T-helper 22 cell (primary cell): ENCODE data around the gene SSPN.

ENCODE experiments used
- DNase-seq: peaks from one replicate; pipeline ENCODE4 v3.0.0-alpha.2; 2020; ENCODE audit warnings: low read depth

The SSPN gene

DNA sequence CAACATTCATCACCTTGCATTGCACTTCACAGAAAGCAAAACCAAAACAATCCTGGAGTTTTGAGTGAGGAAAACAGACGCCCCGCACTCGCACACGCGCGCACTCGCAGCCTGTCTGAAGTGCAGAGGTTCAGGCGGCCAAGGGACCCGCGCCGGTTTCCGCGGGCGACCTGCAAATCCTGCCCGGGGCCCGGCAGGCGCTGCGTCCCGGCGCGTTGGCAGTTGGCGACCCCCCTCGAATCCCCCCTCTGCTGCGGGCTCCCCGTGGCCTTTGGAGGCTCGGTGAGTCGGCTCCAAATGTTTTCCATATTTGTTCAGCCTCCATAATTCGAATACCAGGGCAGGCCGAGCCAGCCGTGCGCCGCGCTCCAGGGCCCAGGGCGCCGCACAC is at the start of gene SSPN:
Gene SSPN, plus strand, starts transcription at position 324 of the 391 bp plus-strand sequence. CDS start 100 bp downstream, outside the sequence.
- DNase-seq: no peak

DNA sequence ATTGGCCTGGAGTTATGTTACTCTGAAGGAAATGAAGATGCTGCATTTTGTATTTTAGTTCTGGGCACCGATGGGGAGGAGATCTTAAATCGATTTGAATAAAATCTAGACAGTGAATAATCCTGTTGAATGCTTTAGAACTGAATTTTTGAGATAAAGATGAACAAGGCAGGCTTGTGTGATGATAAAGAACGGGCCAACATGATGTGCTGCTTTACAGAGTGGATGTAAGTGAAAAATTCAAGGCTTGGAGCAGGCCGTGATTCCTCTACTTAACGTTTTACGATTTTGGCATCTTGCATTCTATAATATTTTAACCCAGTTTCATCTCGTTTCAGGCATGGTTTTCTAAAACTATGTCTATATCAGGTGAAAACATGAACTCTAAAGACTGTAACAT is 47.1 kb upstream of the SSPN start:
- DNase-seq: no peak

- DNase-seq: no peak
Observed at GRCh38 chr12:26149968-26150500, 45.3 kb upstream of the SSPN start.

DNA sequence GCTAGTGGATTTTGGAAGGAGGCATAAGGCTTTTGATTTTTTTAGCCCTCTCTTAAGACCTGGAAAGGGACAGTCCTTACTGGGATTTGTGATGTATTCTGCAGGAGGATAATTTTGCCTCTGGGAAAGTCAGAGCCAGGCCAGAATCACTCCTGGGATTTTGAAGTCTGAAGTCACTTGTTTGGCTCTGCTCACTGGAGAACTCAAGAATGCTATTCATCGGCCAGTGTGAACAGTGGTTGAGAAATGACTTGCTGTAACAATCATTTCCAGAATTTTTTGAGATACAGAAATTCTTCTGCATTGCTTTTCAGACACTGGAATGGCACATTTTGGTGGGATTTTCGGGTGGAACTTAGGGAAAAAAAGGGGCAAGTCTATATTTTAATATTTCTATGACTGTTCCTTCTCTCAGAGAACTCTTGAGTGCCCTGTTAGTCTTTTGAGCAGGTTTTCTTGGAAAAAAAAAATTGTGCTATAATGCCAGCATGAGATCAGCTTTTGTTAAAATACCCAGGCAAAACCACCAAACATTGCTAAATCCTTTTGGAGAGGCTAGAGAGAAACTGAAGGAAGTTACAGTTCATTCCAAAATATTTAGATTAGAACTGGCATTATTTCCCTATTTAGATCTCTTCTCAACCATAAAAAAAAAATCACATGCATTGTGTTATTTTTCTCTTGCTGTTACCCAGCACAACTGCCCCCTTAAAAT is 44.5 kb upstream of the SSPN start:
- DNase-seq: no peak

GRCh38 chr12:26152507-26153102 is 42.8 kb upstream of the SSPN start:
- DNase-seq: no peak

GRCh38 chr12:26153421-26154154 is 41.8 kb upstream of the SSPN start:
- DNase-seq: no peak

- DNase-seq: no peak
Observed at GRCh38 chr12:26156201-26156871, 39.0 kb upstream of the SSPN start.

- DNase-seq: no peak
Observed at GRCh38 chr12:26157001-26157400, 38.4 kb upstream of the SSPN start.

GRCh38 chr12:26158078-26158764 is 37.2 kb upstream of the SSPN start:
- no peak for DNase-seq

DNA sequence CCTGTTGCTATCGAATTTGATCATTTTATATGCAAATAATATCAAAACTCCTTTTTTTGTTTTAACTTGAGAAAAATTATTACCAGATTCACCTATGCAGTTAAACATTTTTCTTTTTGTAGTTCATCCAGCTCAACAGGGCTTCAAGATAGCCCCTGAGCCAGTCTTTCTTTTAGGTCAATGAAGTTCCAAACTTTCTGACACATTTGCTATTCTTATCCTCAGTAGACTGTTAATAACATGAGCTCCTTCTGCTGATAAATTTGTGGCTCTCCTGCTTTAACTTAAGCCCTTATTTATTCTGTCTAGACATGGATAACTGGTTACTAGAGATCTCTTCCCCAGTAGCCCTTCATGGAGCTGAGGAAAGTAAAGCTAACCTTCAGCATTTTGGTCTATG is 33.2 kb upstream of the SSPN start:
- no peak for DNase-seq

- DNase-seq: no peak
Observed at GRCh38 chr12:26162905-26163304, 32.5 kb upstream of the SSPN start.

DNA sequence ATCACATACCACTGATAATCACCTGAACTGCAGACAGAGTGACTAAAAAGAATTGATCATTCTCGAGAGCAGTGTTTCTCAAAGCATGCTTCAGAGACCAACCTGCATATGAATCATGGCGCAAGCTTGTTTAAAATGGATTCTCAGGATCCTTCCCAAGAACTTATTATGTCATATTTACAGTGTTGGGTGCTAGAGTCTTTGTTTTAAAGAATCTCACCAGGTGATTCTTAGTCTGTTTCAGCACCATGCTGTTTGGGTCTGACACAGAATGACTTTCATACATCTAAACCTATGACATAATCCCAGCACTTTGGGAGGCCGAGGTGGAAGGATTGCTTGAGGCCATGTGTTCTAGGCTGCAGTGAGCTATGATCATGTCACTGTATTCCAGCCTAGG is 31.3 kb upstream of the SSPN start:
- no peak for DNase-seq

DNA sequence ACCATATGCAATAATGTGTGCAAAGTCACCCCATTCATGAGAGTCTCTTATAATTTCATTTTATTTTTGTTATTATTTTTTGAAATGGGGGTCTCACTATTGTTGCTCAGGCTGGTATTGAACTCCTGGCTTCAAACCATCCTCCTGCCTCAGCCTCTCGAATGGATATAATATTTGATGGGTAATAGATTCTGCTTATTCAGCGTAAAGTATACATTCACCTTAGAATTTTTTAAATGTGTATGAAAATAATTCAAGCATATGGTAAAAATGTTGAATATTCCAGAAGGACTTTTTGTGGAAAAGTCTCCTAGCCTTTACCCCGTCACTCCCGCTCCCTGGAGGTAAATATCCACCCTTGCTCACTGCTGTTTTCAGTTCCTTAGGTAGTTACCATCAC is 23.4 kb upstream of the SSPN start:
- DNase-seq: no peak

DNA sequence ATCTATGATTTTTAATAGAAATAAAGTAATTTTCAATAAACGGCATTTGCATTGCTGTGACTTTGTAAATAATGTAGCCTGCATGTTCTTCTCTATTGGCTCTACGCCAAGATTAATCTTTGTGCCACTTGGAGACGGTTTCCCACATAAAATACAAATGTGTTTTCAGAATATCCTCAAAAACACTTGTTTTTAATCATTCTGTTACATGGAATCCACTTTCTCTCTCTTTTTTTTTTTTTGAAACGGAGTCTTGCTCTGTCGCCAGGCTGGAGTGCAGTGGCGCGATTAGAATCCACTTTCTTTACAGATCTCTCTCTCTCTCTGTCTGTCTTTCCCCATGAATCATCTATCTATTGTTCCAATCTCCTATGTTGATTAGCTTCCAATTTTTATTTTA is 22.8 kb upstream of the SSPN start:
- DNase-seq: no peak

- no peak for DNase-seq
Observed at GRCh38 chr12:26172946-26173552, 22.3 kb upstream of the SSPN start.

DNA sequence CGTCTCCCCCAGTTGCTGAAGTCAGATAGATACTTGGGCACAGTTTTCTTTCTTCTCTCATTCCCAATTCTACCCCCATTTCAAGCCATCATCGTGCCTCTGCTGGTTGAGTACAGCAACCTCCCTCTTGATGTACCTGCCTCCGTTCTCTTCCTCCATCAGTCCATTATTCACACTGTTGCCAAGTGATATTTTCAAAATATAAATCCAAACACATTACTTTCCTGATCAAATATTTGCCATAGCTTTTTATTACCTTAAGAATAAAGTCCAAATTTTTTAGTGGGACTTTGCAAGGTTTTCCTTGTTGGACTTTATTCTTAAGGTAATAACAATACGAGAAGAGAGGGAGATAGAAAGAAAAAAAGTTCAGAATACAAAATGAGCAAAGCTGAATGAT is 18.6 kb upstream of the SSPN start:
- DNase-seq: no peak

DNA sequence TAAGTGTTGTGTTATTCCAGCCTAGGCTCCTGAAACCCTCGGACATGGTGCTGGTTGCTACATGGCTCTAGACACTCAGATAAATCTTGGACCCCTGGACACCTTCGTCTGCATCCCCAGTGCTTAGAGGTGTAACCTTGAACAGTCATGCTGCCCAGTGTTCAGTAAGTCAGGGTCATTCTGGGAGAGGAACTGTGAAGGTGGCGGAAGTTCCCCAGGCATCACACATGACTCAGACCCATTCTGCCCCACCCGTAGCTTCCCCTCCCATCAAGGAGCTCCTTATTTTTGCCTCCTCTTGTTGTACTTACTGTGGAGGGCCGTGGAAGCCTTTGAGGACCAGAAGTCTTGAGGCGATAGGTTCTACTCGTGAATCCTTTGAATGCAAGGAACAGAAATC is 18.1 kb upstream of the SSPN start:
- no peak for DNase-seq

DNA sequence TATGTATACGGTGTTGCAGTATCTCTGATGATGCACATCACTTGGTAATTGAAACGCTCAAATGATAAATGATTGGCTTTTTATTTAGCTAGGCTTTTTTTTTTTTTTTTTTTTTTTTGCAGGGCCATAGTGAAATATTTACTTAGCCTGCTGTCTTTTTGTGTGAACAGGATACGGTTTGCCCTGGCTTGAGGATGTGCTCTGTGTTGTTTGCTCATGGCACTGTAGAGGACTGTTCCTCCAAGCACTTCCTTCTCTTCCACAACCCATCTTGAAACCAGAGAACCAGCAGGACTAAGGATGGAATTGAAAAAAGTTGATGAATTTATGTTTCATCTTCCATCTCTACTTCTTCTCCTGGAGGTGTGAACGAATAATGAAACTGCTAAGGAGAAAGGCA is 15.5 kb upstream of the SSPN start:
- no peak for DNase-seq

GRCh38 chr12:26182377-26182776 is 13.0 kb upstream of the SSPN start:
- no peak for DNase-seq

- no peak for DNase-seq
Observed at GRCh38 chr12:26185532-26186320, 9.6 kb upstream of the SSPN start.
